NCI-H2196 treated with DMSO at 0.1 percent for 48 hours (cell line): ENCODE data around the gene RET.
"Not testable (repeated sequence)": the region's sequence is repeated elsewhere in the genome, so short reads cannot be mapped to it uniquely, and the experiment has no call there.

Source experiments
- DNase-seq: peaks from one replicate; lab custom pipeline; 2025; ENCODE audit not compliant: unreplicated experiment; lab: John Stamatoyannopoulos, UW

RET gene

GRCh38 chr10:43134126-43134905 is 57.4 kb downstream of the RET start:
- DNase-seq, result no peak

GRCh38 chr10:43135064-43135463 is 58.2 kb downstream of the RET start:
- no peak for DNase-seq

- DNase-seq, result no peak
Measured at GRCh38 chr10:43135656-43136055, 58.8 kb downstream of the RET start.

GRCh38 chr10:43136432-43136831 is 59.6 kb downstream of the RET start:
- no peak for DNase-seq

- DNase-seq, result no peak
Measured at GRCh38 chr10:43136995-43137716, 60.3 kb downstream of the RET start.

- DNase-seq, result no peak
Measured at GRCh38 chr10:43137717-43138020, 60.8 kb downstream of the RET start.

- DNase-seq, result peak; percentile 41
Measured at GRCh38 chr10:43138021-43138756, 61.3 kb downstream of the RET start, which contains the start of gene CSGALNACT2. Gene CSGALNACT2, plus strand, starts transcription at chr10:43138445. Its CDS starts 16,705 bp downstream, at chr10:43155150.

- DNase-seq, result no peak
Measured at GRCh38 chr10:43138757-43139241, 61.9 kb downstream of the RET start.

- no peak for DNase-seq
Measured at GRCh38 chr10:43141421-43141820, 64.6 kb downstream of the RET start.

GRCh38 chr10:43145311-43145710 is 68.4 kb downstream of the RET start:
- DNase-seq, result no peak

GRCh38 chr10:43145936-43146335 is 69.1 kb downstream of the RET start:
- not testable (repeated sequence) for DNase-seq

GRCh38 chr10:43151371-43151770 is 74.5 kb downstream of the RET start:
- no peak for DNase-seq

- no peak for DNase-seq
Measured at GRCh38 chr10:43153901-43154300, 77.0 kb downstream of the RET start.

- no peak for DNase-seq
Measured at GRCh38 chr10:43155221-43155620, 78.4 kb downstream of the RET start.

GRCh38 chr10:43155741-43156140 is 78.9 kb downstream of the RET start:
- DNase-seq, result no peak

- no peak for DNase-seq
Measured at GRCh38 chr10:43156590-43157341, 79.9 kb downstream of the RET start.

GRCh38 chr10:43158636-43159035 is 81.8 kb downstream of the RET start:
- DNase-seq, result no peak

GRCh38 chr10:43160046-43160920 is 83.4 kb downstream of the RET start:
- DNase-seq, result no peak

GRCh38 chr10:43160921-43161255 is 84.0 kb downstream of the RET start:
- DNase-seq, result no peak

- no peak for DNase-seq
Measured at GRCh38 chr10:43162604-43163003, 85.7 kb downstream of the RET start.
